HL-60/S4 treated with phorbol 12-myristate 13-acetate at 8.2 ng/mL for 4 days and 3 days (cell line): Measurements from ENCODE around the gene GLRA1.
"Not testable (repeated sequence)": the region's sequence is repeated elsewhere in the genome, so short reads cannot be mapped to it uniquely, and the experiment has no call there.

Source experiments
- in situ Hi-C: fragments of 300-500 bp; cut with MboI; formaldehyde crosslinking; loops from 2 replicates; pipeline ENCODE4 v1.15.0; 2022; ENCODE audit warnings: low sequenced_read_pairs

GLRA1 gene

GRCh38 chr5:151917904-151918303, 6.7 kb downstream of the GLRA1 start:
- in situ Hi-C loops: no loop called here

GRCh38 chr5:151913425-151913824, 11.2 kb downstream of the GLRA1 start:
- in situ Hi-C loops: no loop called here

- in situ Hi-C loops: no loop called here
Measured at GRCh38 chr5:151912360-151912759, 12.3 kb downstream of the GLRA1 start.

- in situ Hi-C loops: no loop called here
Measured at GRCh38 chr5:151911011-151911410, 13.6 kb downstream of the GLRA1 start.

- in situ Hi-C loops: no loop called here
Measured at GRCh38 chr5:151909628-151910027, 15.0 kb downstream of the GLRA1 start.

- in situ Hi-C loops: no loop called here
Measured at GRCh38 chr5:151906246-151906645, 18.4 kb downstream of the GLRA1 start.

GRCh38 chr5:151905557-151905961, 19.1 kb downstream of the GLRA1 start:
- in situ Hi-C loops: no loop called here

- in situ Hi-C loops: no loop called here
Measured at GRCh38 chr5:151904909-151905308, 19.7 kb downstream of the GLRA1 start.

GRCh38 chr5:151904127-151904526, 20.5 kb downstream of the GLRA1 start:
- in situ Hi-C loops: no loop called here

GRCh38 chr5:151903243-151903653, 21.4 kb downstream of the GLRA1 start:
- in situ Hi-C loops: no loop called here

- in situ Hi-C loops: no loop called here
Measured at GRCh38 chr5:151902215-151902614, 22.4 kb downstream of the GLRA1 start.

- in situ Hi-C loops: no loop called here
Measured at GRCh38 chr5:151901611-151902010, 23.0 kb downstream of the GLRA1 start.

- in situ Hi-C loops: no loop called here
Measured at GRCh38 chr5:151900891-151901290, 23.8 kb downstream of the GLRA1 start.

GRCh38 chr5:151899399-151899798, 25.3 kb downstream of the GLRA1 start:
- in situ Hi-C loops: no loop called here

GRCh38 chr5:151897896-151898295, 26.8 kb downstream of the GLRA1 start:
- in situ Hi-C loops: no loop called here

- in situ Hi-C loops: no loop called here
Measured at GRCh38 chr5:151897020-151897552, 27.6 kb downstream of the GLRA1 start.

GRCh38 chr5:151896031-151896691, 28.5 kb downstream of the GLRA1 start:
- in situ Hi-C loops: no loop called here

- in situ Hi-C loops: no loop called here
Measured at GRCh38 chr5:151895660-151896030, 29.0 kb downstream of the GLRA1 start.

GRCh38 chr5:151893485-151893884, 31.2 kb downstream of the GLRA1 start:
- in situ Hi-C loops: not testable (repeated sequence)

GRCh38 chr5:151892393-151892792, 32.3 kb downstream of the GLRA1 start:
- in situ Hi-C loops: no loop called here

- in situ Hi-C loops: no loop called here
Measured at GRCh38 chr5:151890299-151890698, 34.4 kb downstream of the GLRA1 start.

- in situ Hi-C loops: no loop called here
Measured at GRCh38 chr5:151889614-151890013, 35.0 kb downstream of the GLRA1 start.
